Panc1 (cell line): ENCODE measurements around the gene AP1AR. TPM values are rescaled to one million over a fixed set of nuclear protein-coding genes. Genes with fewer than 3 reads are reported as not detected.

ENCODE experiments used
- ATAC-seq: fragments of 200-7000 bp; cut with Tn5 transposase; 2 replicates; pipeline ENCODE4 v1.9.1; 2020; ENCODE audit warnings: mild to moderate bottlenecking, moderate library complexity
- BruUV-seq: library from RNA; stranded (reverse); fragments of 400-500 nt; replicated peaks from 2 replicates; lab custom pipeline; 2021; lab: Mats Ljungman, UMichigan
- CTCF ChIA-PET: fragments of 300-600 bp; sonication (Branson Sonifier 250); formaldehyde crosslinking; loops from one replicate; lab custom pipeline; 2022; ENCODE audit warnings: antibody characterized with exemption; lab: Charles Lee
- POLR2A ChIA-PET: fragments of 300-600 bp; sonication (Branson Sonifier 250); formaldehyde crosslinking; loops from one replicate; lab custom pipeline; 2022; ENCODE audit warnings: antibody characterized with exemption; lab: Charles Lee
- DNase-seq: peaks from one replicate; pipeline ENCODE4 v3.0.0-alpha.2; 2010; ENCODE audit warnings: low read depth, low spot score
- H3K27ac ChIP-seq: 2 replicates; pipeline ENCODE4 v1.5.1; 2011; ENCODE audit warnings: mild to moderate bottlenecking, low read length, inconsistent platforms
- H3K27me3 ChIP-seq: fragments of 200-500 bp; sonication (Bioruptor generic); 2 replicates; pipeline ENCODE4 v1.6.0; 2014; ENCODE audit warnings: low read length, inconsistent platforms; ENCODE audit not compliant: control insufficient read depth, insufficient read depth
- H3K36me3 ChIP-seq: fragments of 200-500 bp; sonication (Bioruptor generic); 2 replicates; pipeline ENCODE4 v1.5.1; 2014; ENCODE audit warnings: inconsistent platforms, mild to moderate bottlenecking, low read length, moderate library complexity; ENCODE audit not compliant: control insufficient read depth, insufficient read depth
- H3K4me1 ChIP-seq: 2 replicates; pipeline ENCODE4 v1.5.1; 2011; ENCODE audit warnings: inconsistent platforms, mild to moderate bottlenecking, low read length, moderate library complexity; ENCODE audit not compliant: control insufficient read depth, insufficient read depth
- H3K4me3 ChIP-seq, 2 experiments: 2 replicates each; pipeline ENCODE4 v1.5.1; 2011 to 2012; ENCODE audit warnings: low read depth in 2 of 2, low read length in 2 of 2, mild to moderate bottlenecking in 2 of 2, inconsistent platforms in 1 of 2, moderate library complexity in 1 of 2
- H3K9me3 ChIP-seq: fragments of 200-500 bp; sonication (Bioruptor generic); 2 replicates; pipeline ENCODE4 v1.5.1; 2014; ENCODE audit warnings: low read depth, mild to moderate bottlenecking, inconsistent platforms, low read length, moderate library complexity; ENCODE audit not compliant: control insufficient read depth, insufficient read depth
- POLR2AphosphoS5 ChIP-seq: IDR thresholded peaks from 2 replicates; pipeline ENCODE4 v1.6.1; 2012; ENCODE audit warnings: mild to moderate bottlenecking, low read depth, low read length, moderate library complexity
- SIN3A ChIP-seq: IDR thresholded peaks from 2 replicates; pipeline ENCODE4 v1.6.1; 2012; ENCODE audit warnings: low read depth, mild to moderate bottlenecking, low read length, moderate library complexity, borderline replicate concordance; ENCODE audit not compliant: insufficient read depth
- TCF7L2 ChIP-seq: IDR thresholded peaks from 2 replicates; pipeline ENCODE4 v1.6.1; 2011; ENCODE audit warnings: mild to moderate bottlenecking, low read depth, low read length, inconsistent platforms
- in situ Hi-C: cut with HindIII; loops from 2 replicates; pipeline ENCODE4 v1.10.0; 2016; ENCODE audit warnings: low sequenced_read_pairs, low pct_unique_long_range_greater_than_20kb
- intact Hi-C: fragments of 100-400 bp; cut with micrococcal nuclease; formaldehyde crosslinking; loops from one replicate; pipeline ENCODE4 v1.10.0; 2022; ENCODE audit not compliant: unreplicated experiment
- total RNA-seq: library from RNA; stranded (reverse); gene quantifications from one replicate; pipeline ENCODE4 v1.2.1, GENCODE V29; 2021; ENCODE audit not compliant: unreplicated experiment
- TF ChIP-seq, protein P1 (sequence below), 2 experiments: IDR thresholded peaks; 2 replicates each; pipeline ENCODE4 v1.6.1; 2011 to 2012; ENCODE audit warnings: low read depth in 2 of 2, control low read depth in 1 of 2, low read length in 1 of 2, mild to moderate bottlenecking in 1 of 2, moderate library complexity in 1 of 2; ENCODE audit not compliant: insufficient read depth in 1 of 2
- TF ChIP-seq, protein P2 (sequence below): fragments of 450-650 bp; IDR thresholded peaks from 2 replicates; pipeline ENCODE4 v1.5.1; 2017; ENCODE audit warnings: mild to moderate bottlenecking

AP1AR gene
- total RNA-seq, 1 experiment from 2014 or later: 18.9 TPM

DNA sequence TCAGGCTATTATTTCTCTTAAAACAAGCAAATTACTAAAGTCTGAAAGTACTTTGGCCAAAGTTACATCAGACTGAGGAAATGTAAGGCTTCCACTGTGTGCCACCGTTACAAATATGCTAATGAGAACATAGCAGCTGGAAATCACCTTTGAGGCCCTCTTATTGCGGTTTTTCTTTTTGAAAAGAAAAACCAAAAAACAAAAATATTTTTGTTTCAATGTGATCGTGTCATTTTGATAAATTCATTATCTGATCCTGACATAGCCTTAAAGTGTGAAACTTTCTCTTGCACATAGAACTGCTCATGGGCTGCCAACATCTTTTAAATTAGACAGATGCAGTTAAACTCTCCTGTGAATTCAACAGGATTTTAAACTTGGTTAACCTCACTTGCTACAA, 56.9 kb downstream of the AP1AR start:
- POLR2A ChIA-PET: no interaction called here

DNA sequence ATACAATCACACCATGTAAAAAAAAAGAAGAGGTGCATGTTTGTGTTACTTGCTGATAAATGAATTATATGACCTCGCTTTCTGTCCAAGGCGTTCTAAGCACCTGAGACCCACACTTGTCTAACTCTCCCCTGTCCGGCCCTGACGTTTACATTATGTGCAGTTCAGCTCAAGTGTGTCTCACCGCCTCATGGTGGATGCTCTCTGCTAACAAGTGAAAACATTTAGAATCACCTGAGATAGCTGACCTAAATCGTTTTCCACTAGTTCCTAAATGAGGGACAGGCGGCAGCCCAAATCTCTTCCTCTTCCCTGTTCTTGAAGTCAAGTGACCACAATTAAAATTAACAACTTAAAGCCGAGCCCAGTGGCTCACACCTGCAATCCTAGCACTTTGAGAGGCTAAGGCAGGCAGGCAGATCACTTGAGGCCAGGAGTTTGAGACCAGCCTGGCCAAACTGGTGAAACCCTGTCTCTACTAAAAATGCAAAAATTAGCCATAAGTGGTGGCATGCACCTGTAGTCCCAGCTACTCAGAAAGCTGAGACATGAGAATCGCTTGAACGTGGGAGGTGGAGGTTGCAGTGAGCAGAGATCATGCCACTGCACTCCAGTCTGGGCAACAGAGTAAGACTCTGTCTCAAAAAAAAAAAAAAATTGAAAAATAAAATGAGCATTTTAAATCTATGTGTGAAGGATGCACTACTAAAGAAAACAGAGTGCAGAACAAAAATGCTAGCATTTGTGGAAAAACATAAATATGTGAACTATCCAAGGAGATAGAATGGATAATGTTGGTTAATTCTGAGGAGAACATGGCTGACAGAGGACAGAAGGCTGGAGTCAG, 58.0 kb downstream of the AP1AR start:
- no peaks in the 10 kb centered on the region for H3K27me3 ChIP-seq
- TF ChIP-seq, protein P1, sequence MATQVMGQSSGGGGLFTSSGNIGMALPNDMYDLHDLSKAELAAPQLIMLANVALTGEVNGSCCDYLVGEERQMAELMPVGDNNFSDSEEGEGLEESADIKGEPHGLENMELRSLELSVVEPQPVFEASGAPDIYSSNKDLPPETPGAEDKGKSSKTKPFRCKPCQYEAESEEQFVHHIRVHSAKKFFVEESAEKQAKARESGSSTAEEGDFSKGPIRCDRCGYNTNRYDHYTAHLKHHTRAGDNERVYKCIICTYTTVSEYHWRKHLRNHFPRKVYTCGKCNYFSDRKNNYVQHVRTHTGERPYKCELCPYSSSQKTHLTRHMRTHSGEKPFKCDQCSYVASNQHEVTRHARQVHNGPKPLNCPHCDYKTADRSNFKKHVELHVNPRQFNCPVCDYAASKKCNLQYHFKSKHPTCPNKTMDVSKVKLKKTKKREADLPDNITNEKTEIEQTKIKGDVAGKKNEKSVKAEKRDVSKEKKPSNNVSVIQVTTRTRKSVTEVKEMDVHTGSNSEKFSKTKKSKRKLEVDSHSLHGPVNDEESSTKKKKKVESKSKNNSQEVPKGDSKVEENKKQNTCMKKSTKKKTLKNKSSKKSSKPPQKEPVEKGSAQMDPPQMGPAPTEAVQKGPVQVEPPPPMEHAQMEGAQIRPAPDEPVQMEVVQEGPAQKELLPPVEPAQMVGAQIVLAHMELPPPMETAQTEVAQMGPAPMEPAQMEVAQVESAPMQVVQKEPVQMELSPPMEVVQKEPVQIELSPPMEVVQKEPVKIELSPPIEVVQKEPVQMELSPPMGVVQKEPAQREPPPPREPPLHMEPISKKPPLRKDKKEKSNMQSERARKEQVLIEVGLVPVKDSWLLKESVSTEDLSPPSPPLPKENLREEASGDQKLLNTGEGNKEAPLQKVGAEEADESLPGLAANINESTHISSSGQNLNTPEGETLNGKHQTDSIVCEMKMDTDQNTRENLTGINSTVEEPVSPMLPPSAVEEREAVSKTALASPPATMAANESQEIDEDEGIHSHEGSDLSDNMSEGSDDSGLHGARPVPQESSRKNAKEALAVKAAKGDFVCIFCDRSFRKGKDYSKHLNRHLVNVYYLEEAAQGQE (IDR thresholded peaks at IDR 0.05; ENCODE audit: insufficient read depth in 1 of 2, low read depth in 2 of 2, low read length in 1 of 2): no peak
- TF ChIP-seq, protein P2, sequence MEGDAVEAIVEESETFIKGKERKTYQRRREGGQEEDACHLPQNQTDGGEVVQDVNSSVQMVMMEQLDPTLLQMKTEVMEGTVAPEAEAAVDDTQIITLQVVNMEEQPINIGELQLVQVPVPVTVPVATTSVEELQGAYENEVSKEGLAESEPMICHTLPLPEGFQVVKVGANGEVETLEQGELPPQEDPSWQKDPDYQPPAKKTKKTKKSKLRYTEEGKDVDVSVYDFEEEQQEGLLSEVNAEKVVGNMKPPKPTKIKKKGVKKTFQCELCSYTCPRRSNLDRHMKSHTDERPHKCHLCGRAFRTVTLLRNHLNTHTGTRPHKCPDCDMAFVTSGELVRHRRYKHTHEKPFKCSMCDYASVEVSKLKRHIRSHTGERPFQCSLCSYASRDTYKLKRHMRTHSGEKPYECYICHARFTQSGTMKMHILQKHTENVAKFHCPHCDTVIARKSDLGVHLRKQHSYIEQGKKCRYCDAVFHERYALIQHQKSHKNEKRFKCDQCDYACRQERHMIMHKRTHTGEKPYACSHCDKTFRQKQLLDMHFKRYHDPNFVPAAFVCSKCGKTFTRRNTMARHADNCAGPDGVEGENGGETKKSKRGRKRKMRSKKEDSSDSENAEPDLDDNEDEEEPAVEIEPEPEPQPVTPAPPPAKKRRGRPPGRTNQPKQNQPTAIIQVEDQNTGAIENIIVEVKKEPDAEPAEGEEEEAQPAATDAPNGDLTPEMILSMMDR: no peak
- TF ChIP-seq SIN3A (no peak), TCF7L2 (no peak), POLR2AphosphoS5 (no peak)
- ChIA-PET POLR2A (no interaction called here), CTCF (no interaction called here)
- in situ Hi-C loops: no loop called here
- no peaks in the 10 kb centered on the region; the same call in 1 of the 2 replicates for H3K36me3 ChIP-seq
- H3K4me1 ChIP-seq: no peaks in the 10 kb centered on the region
- no peak overlapping the region for H3K4me3 ChIP-seq
- DNase-seq (no peak), ATAC-seq (no peak)
- H3K27ac ChIP-seq: no peak overlapping the region
- intact Hi-C loops: no loop called here
- no TSS peak for BruUV-seq
- H3K9me3 ChIP-seq: no peaks in the 10 kb centered on the region

More for the DNA sequence above, 56.9 kb downstream of the AP1AR start:
- intact Hi-C loops (no loop called here), in situ Hi-C loops (no loop called here)
- DNase-seq (no peak), ATAC-seq (no peak)
- TF ChIP-seq, protein P1 (IDR thresholded peaks at IDR 0.05; ENCODE audit: insufficient read depth in 1 of 2, low read depth in 2 of 2, low read length in 1 of 2): no peak
- no peak for TF ChIP-seq POLR2AphosphoS5
- TF ChIP-seq SIN3A: no peak
- no peak for TF ChIP-seq TCF7L2
- TF ChIP-seq, protein P2: no peak
- no peaks in the 10 kb centered on the region for H3K9me3 ChIP-seq
- no peaks in the 10 kb centered on the region for H3K27me3 ChIP-seq
- peaks cover 2% of the 10 kb centered on the region; the same call in 1 of the 2 replicates for H3K4me1 ChIP-seq
- no peak overlapping the region for H3K4me3 ChIP-seq
- no peak overlapping the region for H3K27ac ChIP-seq
- no peaks in the 10 kb centered on the region; the same call in 1 of the 2 replicates for H3K36me3 ChIP-seq
- CTCF ChIA-PET: no interaction called here
- no TSS peak for BruUV-seq
